AG10803 (cell line): ENCODE results near the gene GRM4.

Experiments used
- DNase-seq: peaks from one replicate; pipeline ENCODE4 v3.0.0; 2010; ENCODE audit warnings: low read depth
- H3K4me3 ChIP-seq: 2 replicates; pipeline ENCODE4 v1.5.1; 2011; ENCODE audit warnings: mild to moderate bottlenecking, low read length, control low read depth
- TF ChIP-seq, protein P1 (sequence below): conservative IDR thresholded peaks from 2 replicates; pipeline ENCODE4 v1.5.1; 2011; ENCODE audit warnings: mild to moderate bottlenecking, low read length, control low read depth, inconsistent platforms

The GRM4 gene

DNA sequence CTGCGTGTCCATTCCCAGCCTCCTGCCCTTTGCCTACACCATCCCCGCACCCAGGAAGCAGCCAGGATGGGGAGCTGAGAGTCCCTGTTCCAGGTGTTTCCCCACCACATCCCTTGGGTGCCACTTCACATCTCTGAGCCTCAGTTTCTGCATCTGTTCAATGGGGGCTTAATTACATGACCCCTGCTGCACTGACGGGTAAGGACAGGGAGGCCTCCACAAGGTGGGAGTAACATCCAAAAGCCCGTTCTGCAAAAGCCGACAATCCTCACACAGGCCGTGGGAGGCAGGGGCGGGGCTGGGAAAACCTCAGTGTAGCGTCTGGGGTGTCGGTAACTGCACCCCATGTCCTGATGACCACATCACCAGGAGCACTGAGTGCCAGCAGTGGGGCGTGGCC lies 41.3 kb downstream of the GRM4 start:
- H3K4me3 ChIP-seq, result no peak overlapping the region
- no peak for DNase-seq
- TF ChIP-seq, protein P1, sequence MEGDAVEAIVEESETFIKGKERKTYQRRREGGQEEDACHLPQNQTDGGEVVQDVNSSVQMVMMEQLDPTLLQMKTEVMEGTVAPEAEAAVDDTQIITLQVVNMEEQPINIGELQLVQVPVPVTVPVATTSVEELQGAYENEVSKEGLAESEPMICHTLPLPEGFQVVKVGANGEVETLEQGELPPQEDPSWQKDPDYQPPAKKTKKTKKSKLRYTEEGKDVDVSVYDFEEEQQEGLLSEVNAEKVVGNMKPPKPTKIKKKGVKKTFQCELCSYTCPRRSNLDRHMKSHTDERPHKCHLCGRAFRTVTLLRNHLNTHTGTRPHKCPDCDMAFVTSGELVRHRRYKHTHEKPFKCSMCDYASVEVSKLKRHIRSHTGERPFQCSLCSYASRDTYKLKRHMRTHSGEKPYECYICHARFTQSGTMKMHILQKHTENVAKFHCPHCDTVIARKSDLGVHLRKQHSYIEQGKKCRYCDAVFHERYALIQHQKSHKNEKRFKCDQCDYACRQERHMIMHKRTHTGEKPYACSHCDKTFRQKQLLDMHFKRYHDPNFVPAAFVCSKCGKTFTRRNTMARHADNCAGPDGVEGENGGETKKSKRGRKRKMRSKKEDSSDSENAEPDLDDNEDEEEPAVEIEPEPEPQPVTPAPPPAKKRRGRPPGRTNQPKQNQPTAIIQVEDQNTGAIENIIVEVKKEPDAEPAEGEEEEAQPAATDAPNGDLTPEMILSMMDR, result no peak

DNA sequence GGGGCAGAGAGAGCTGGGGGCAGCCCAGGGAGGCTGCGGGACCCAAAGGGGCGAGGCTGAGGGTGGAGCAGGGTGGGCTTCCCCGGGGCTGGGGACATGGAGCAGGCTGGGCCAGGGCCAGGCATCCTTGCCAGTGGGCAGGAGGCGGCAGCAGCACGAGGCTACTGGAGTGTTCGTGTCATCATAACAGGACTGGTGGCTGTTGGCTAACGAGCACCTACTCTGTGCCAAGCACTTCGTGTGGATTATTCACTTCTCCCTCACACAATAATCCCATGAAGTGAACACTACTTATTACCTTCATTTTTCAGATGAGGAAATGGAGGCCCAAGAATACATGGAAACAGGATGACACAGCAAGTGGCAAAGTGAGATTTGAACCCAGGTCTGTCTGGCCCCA lies 41.7 kb downstream of the GRM4 start:
- DNase-seq, result no peak
- TF ChIP-seq, protein P1, result no peak

DNA sequence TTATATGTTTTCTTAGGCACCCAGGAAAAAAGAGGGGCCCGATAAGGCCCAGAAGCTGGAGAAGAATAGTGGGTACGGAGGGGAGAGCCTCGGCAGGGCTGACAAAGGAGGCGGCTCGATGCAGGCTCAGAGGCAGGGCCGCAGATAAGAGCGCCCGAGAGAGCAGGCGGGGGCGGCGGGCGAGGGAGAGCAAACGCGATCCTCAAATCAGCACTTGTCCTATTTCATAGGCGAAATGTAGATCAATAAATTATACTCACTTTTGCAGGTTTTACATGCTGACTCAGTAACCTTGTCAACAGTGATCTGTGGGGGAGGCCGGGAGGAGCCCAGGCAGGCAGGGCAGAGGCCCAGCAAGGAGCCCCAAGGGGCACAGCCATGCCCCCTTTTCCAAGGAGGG lies 42.6 kb downstream of the GRM4 start:
- DNase-seq, result no peak
- no peak overlapping the region for H3K4me3 ChIP-seq
- TF ChIP-seq, protein P1, result no peak

More for the DNA sequence above, 41.7 kb downstream of the GRM4 start:
- no peak overlapping the region for H3K4me3 ChIP-seq

- DNase-seq, result no peak
- TF ChIP-seq, protein P1, result no peak
- H3K4me3 ChIP-seq, result no peak overlapping the region
Measured at GRCh38 chr6:34102696-34103095, 43.2 kb downstream of the GRM4 start.

DNA sequence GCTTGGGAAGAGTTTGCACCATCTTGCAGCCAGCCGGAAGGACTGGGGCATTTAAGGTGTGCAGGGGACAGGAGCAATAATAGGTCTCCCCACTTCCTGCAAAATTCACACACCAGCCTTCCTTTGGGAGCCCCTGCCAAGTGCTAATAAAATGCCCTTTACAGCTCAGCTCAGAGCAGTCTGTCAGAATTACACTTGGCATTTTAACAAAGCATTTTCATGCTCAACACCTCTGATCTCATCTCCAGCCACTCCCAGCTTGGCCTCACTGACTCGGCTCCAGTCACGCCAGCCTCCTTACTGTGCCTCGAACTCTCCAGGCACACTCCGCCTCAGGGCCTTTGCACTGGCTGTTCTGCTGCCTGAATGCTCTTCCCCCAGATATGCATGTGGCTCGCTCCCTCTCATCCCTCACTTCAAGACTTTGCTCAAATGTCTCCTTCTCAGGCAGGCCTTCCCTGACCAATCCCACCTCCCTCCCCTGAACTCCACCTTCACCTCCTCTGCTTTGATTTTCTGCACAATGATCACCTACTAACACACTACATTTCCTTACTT lies 43.7 kb downstream of the GRM4 start:
- DNase-seq, result no peak
- TF ChIP-seq, protein P1, result no peak
- H3K4me3 ChIP-seq, result no peak overlapping the region

DNA sequence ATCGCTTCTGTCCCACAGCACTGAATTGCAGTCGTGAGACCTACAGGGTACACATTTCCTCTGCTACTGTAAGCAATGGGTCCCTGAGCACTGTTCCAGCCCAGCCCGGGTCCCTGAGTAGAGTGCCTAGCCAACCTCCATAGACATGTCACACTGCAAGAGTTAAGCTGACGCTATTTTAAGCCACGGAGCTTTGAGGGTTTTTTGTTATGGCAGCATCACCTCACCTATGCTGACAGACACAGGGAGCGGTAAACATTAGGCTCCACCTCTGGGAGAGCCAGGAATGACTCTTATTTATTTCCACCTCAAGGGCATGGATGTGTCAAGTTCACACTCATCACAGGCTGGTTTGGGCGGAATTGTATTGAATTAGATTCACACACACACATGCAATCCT lies 45.1 kb downstream of the GRM4 start:
- DNase-seq, result no peak
- H3K4me3 ChIP-seq, result no peak overlapping the region
- TF ChIP-seq, protein P1, result no peak

GRCh38 chr6:34099878-34100277 lies 46.0 kb downstream of the GRM4 start:
- TF ChIP-seq, protein P1, result no peak

More at GRCh38 chr6:34099878-34100277, 46.0 kb downstream of the GRM4 start:
- no peak for DNase-seq
- no peak overlapping the region for H3K4me3 ChIP-seq
